H9 (cell line): ENCODE results near the gene PTPRN2. TPM values are rescaled to one million over a fixed set of nuclear protein-coding genes. Genes with fewer than 3 reads are reported as not detected.

Source experiments
- DNase-seq: peaks from one replicate; pipeline ENCODE4 v3.0.0-alpha.2; 2017
- H2AFZ ChIP-seq: one replicate; pipeline ENCODE4 v1.6.1; 2013; ENCODE audit warnings: mild to moderate bottlenecking, low read length, control low read depth, moderate library complexity
- H2AK5ac ChIP-seq: 2 replicates; pipeline ENCODE4 v1.6.1; 2013; ENCODE audit warnings: low read length, control low read depth, mixed read lengths; ENCODE audit not compliant: insufficient read length
- H2BK120ac ChIP-seq: one replicate; pipeline ENCODE4 v1.6.1; 2013; ENCODE audit warnings: low read depth, mild to moderate bottlenecking, low read length, control low read depth, inconsistent platforms; ENCODE audit not compliant: poor library complexity, severe bottlenecking
- H2BK12ac ChIP-seq: 2 replicates; pipeline ENCODE4 v1.6.1; 2013; ENCODE audit warnings: low read length, control low read depth, mixed read lengths, low read depth; ENCODE audit not compliant: insufficient read length
- H2BK15ac ChIP-seq: 2 replicates; pipeline ENCODE4 v1.6.1; 2013; ENCODE audit warnings: low read depth, low read length, control low read depth
- H2BK20ac ChIP-seq: one replicate; pipeline ENCODE4 v1.6.1; 2013; ENCODE audit warnings: low read depth, mild to moderate bottlenecking, low read length, control low read depth, inconsistent platforms; ENCODE audit not compliant: poor library complexity, severe bottlenecking
- H2BK5ac ChIP-seq: 2 replicates; pipeline ENCODE4 v1.6.1; 2013; ENCODE audit warnings: low read length, control low read depth, mixed read lengths; ENCODE audit not compliant: insufficient read length
- H3K14ac ChIP-seq: 2 replicates; pipeline ENCODE4 v1.6.1; 2013; ENCODE audit warnings: low read length, control low read depth; ENCODE audit not compliant: insufficient read depth
- H3K18ac ChIP-seq: 2 replicates; pipeline ENCODE4 v1.6.1; 2013; ENCODE audit warnings: low read depth, mild to moderate bottlenecking, mixed read lengths, low read length, control low read depth; ENCODE audit not compliant: insufficient read length
- H3K23ac ChIP-seq: 2 replicates; pipeline ENCODE4 v1.6.1; 2013; ENCODE audit warnings: low read length, control low read depth, mixed read lengths, low read depth; ENCODE audit not compliant: insufficient read length
- H3K23me2 ChIP-seq: 2 replicates; pipeline ENCODE4 v1.6.1; 2013; ENCODE audit warnings: low read depth, mild to moderate bottlenecking, mixed read lengths, low read length, control low read depth; ENCODE audit not compliant: insufficient read length, poor library complexity, severe bottlenecking
- H3K27ac ChIP-seq: 2 replicates; pipeline ENCODE4 v1.5.1; 2013; ENCODE audit warnings: low read length, control low read depth, mixed read lengths, low read depth; ENCODE audit not compliant: insufficient read length
- H3K27me3 ChIP-seq: 2 replicates; pipeline ENCODE4 v1.6.1; 2013; ENCODE audit warnings: low read length, control low read depth, inconsistent platforms; ENCODE audit not compliant: insufficient read depth
- H3K4ac ChIP-seq: 2 replicates; pipeline ENCODE4 v1.6.1; 2013; ENCODE audit warnings: low read depth, mild to moderate bottlenecking, control low read depth, inconsistent platforms, low read length, moderate library complexity
- H3K4me1 ChIP-seq: 2 replicates; pipeline ENCODE4 v1.6.1; 2013; ENCODE audit warnings: low read length, control low read depth, inconsistent platforms; ENCODE audit not compliant: insufficient read depth
- H3K4me2 ChIP-seq: 2 replicates; pipeline ENCODE4 v1.6.1; 2013; ENCODE audit warnings: low read length, control low read depth, mixed read lengths; ENCODE audit not compliant: insufficient read length, insufficient read depth
- H3K56ac ChIP-seq: 2 replicates; pipeline ENCODE4 v1.6.1; 2013; ENCODE audit warnings: low read depth, mild to moderate bottlenecking, mixed read lengths, low read length, control low read depth; ENCODE audit not compliant: insufficient read length
- H3K79me1 ChIP-seq: 2 replicates; pipeline ENCODE4 v1.6.1; 2013; ENCODE audit warnings: low read depth, mild to moderate bottlenecking, moderate library complexity, low read length, control low read depth, inconsistent platforms; ENCODE audit not compliant: insufficient read depth, poor library complexity, severe bottlenecking
- H3K79me2 ChIP-seq: 2 replicates; pipeline ENCODE4 v1.6.1; 2013; ENCODE audit warnings: low read length, control low read depth, inconsistent platforms; ENCODE audit not compliant: insufficient read depth
- H3K9ac ChIP-seq: 2 replicates; pipeline ENCODE4 v1.6.1; 2013; ENCODE audit warnings: low read length, control low read depth, mixed read lengths; ENCODE audit not compliant: insufficient read length; ENCODE audit errors: extremely low read depth
- H3K9me3 ChIP-seq: one replicate; pipeline ENCODE4 v1.6.1; 2013; ENCODE audit warnings: low read depth, low read length, inconsistent platforms; ENCODE audit not compliant: control insufficient read depth
- H3T11ph ChIP-seq: one replicate; pipeline ENCODE4 v1.6.1; 2013; ENCODE audit warnings: mild to moderate bottlenecking, low read length, control low read depth, inconsistent platforms
- H4K20me1 ChIP-seq: one replicate; pipeline ENCODE4 v1.6.1; 2013; ENCODE audit not compliant: control insufficient read depth, insufficient read length, insufficient read depth
- H4K5ac ChIP-seq: 2 replicates; pipeline ENCODE4 v1.6.1; 2013; ENCODE audit warnings: low read depth, mild to moderate bottlenecking, mixed read lengths, low read length, control low read depth; ENCODE audit not compliant: insufficient read length
- H4K8ac ChIP-seq: replicated peaks from 2 replicates; pipeline ENCODE4 v1.6.1; 2013; ENCODE audit warnings: low read length, control low read depth, mixed read lengths, low read depth; ENCODE audit not compliant: insufficient read length
- H4K91ac ChIP-seq: 2 replicates; pipeline ENCODE4 v1.6.1; 2013; ENCODE audit warnings: low read depth, mild to moderate bottlenecking, moderate library complexity, mixed read lengths, low read length, control low read depth; ENCODE audit not compliant: insufficient read length
- H3K27ac Mint-ChIP-seq, 3 experiments: 2 replicates in 2 of 3; 3 replicates in 1 of 3; pipeline ENCODE4 v1.8.0; 2020 to 2021; ENCODE audit warnings: mixed read lengths in 3 of 3, mild to moderate bottlenecking in 1 of 3, moderate library complexity in 1 of 3
- H3K27me3 Mint-ChIP-seq: 2 replicates; pipeline ENCODE4 v1.8.0; 2021; ENCODE audit warnings: low read depth, mild to moderate bottlenecking, moderate library complexity, mixed read lengths
- H3K36me3 Mint-ChIP-seq, 3 experiments: 2 replicates in 2 of 3; 3 replicates in 1 of 3; pipeline ENCODE4 v1.8.0; 2020 to 2021; ENCODE audit warnings: low read depth in 3 of 3, mixed read lengths in 3 of 3; ENCODE audit not compliant: insufficient read depth in 1 of 3
- H3K4me1 Mint-ChIP-seq, 2 experiments: 2 replicates each; pipeline ENCODE4 v1.8.0; 2020; ENCODE audit warnings: mixed read lengths in 2 of 2
- H3K4me3 Mint-ChIP-seq, 2 experiments: 2 replicates in 1 of 2; 3 replicates in 1 of 2; pipeline ENCODE4 v1.8.0; 2020 to 2021; ENCODE audit warnings: mild to moderate bottlenecking in 2 of 2, mixed read lengths in 2 of 2, moderate library complexity in 1 of 2
- H3K9me3 Mint-ChIP-seq, 2 experiments: 2 replicates in 1 of 2; 3 replicates in 1 of 2; pipeline ENCODE4 v1.8.0; 2020; ENCODE audit warnings: mild to moderate bottlenecking in 2 of 2, mixed read lengths in 2 of 2, moderate library complexity in 1 of 2
- CTCF ChIP-seq: fragments of 200-600 bp; sonication (generic); conservative IDR thresholded peaks from 3 replicates; pipeline ENCODE4 v1.8.0; 2021; ENCODE audit warnings: antibody characterized with exemption, mild to moderate bottlenecking
- WGBS: extraction: QIAGEN DNeasy Blood & Tissue Kit; methylation state at CpG from one replicate; pipeline ENCODE4 v1.1.7; 2013; ENCODE audit warnings: missing lambda C conversion rate, low lambda C conversion rate, mixed read lengths; ENCODE audit not compliant: insufficient read length; ENCODE audit errors: extremely low coverage; 5-methylcytosine and 5-hydroxymethylcytosine counted together
- total RNA-seq: library from RNA; stranded (reverse); gene quantifications from 2 replicates; pipeline ENCODE4 v1.2.1, GENCODE V29; 2021

PTPRN2 gene
- total RNA-seq, 1 experiment from 2014 or later = 5.2 TPM

GRCh38 chr7:157693521-157694375 is 893.9 kb downstream of the PTPRN2 start:
- H2AFZ ChIP-seq = no peak overlapping the region
- peak overlapping the region in 1 of 2 experiments; percentile 63; a peak in 3 of 5 replicates for H3K4me3 Mint-ChIP-seq

More at GRCh38 chr7:157693521-157694375, 893.9 kb downstream of the PTPRN2 start:
- Histone ChIP-seq H3K4ac (no peak overlapping the region), H3K56ac (no peak overlapping the region), H2AK5ac (no peak overlapping the region), H3K18ac (no peak overlapping the region), H3K27ac (no peak overlapping the region), H3K23ac (no peak overlapping the region), H3K23me2 (peaks cover 31% of the 10 kb centered on the region), H3K9ac (no peak overlapping the region), H4K8ac (no peak overlapping the region), H3K79me1 (no peaks in the 10 kb centered on the region), H3K14ac (no peak overlapping the region), H2BK12ac (no peak overlapping the region), H2BK5ac (no peak overlapping the region), H3K9me3 (no peaks in the 10 kb centered on the region), H4K5ac (no peak overlapping the region), H3K4me1 (no peaks in the 10 kb centered on the region), H3K27me3 (peaks cover 45% of the 10 kb centered on the region), H3K4me2 (peak overlapping the region; percentile 80), H2BK15ac (no peak overlapping the region), H2BK20ac (no peak overlapping the region), H2BK120ac (no peak overlapping the region), H3T11ph (no peak overlapping the region), H3K79me2 (no peaks in the 10 kb centered on the region), H4K20me1 (no peaks in the 10 kb centered on the region), H4K91ac (no peak overlapping the region)
- TF ChIP-seq CTCF = peak; percentile 30; the same call in 1 of the 3 replicates
- no peak overlapping the region for H3K27ac Mint-ChIP-seq
- H3K9me3 Mint-ChIP-seq = peaks cover 3% of the 10 kb centered on the region in 2 experiments
- WGBS = no CpG with 5 or more reads among the region's 64 CpGs
- DNase-seq = peak; percentile 67
- H3K36me3 Mint-ChIP-seq = no peaks in the 10 kb centered on the region
- H3K4me1 Mint-ChIP-seq = peaks cover 12 to 17% of the 10 kb centered on the region in 2 experiments
- peaks cover 78% of the 10 kb centered on the region for H3K27me3 Mint-ChIP-seq
